Fibroblast of lung (primary cell): ENCODE measurements around the gene CREM.

Source experiments
- CTCF ChIP-seq, 2 donors: IDR thresholded peaks in 1 of 2; conservative IDR thresholded peaks in 1 of 2; 1 replicate in 1 of 2; 2 replicates in 1 of 2; pipeline ENCODE4 v1.5.1; 2011 to 2012; ENCODE audit warnings: low read length in 2 of 2, control low read depth in 1 of 2, inconsistent platforms in 1 of 2, low read depth in 1 of 2, mild to moderate bottlenecking in 1 of 2
- EZH2 ChIP-seq: IDR thresholded peaks from 2 replicates; pipeline ENCODE4 v1.5.1; 2012; ENCODE audit warnings: low read length, control low read depth, mild to moderate bottlenecking; ENCODE audit errors: missing control alignments

GRCh38 chr10:35211390-35211789, 84.7 kb downstream of the CREM start:
- TF ChIP-seq CTCF (conservative IDR thresholded peaks at IDR 0.05 in 1 of 2, IDR thresholded peaks at IDR 0.05 in 1 of 2; ENCODE audit: low read depth in 1 of 2, low read length in 2 of 2) (no peak), EZH2 (no peak)
